ENCODE results near the gene EYA2.

Gene EYA2

DNA sequence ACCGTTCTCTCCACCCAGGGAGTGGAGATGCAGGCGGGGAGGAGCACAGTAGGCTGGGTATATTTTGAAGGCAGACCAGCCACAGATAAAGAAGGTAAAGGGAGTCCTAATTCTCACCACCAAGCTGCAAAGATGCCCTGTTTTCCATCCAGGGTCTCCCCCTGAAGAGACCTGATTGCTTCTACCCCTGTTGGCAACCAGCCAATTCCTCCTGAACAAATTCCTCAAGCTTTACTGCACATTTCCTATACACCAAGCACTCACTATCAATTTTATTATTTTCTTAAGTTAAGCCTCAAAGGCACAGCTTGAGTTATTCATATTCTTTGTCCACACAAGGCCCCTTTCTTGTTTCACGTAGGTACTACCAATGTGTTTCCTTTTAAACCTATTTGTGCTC lies 214.4 kb downstream of the EYA2 start:
- TF ChIP-seq, protein P1, sequence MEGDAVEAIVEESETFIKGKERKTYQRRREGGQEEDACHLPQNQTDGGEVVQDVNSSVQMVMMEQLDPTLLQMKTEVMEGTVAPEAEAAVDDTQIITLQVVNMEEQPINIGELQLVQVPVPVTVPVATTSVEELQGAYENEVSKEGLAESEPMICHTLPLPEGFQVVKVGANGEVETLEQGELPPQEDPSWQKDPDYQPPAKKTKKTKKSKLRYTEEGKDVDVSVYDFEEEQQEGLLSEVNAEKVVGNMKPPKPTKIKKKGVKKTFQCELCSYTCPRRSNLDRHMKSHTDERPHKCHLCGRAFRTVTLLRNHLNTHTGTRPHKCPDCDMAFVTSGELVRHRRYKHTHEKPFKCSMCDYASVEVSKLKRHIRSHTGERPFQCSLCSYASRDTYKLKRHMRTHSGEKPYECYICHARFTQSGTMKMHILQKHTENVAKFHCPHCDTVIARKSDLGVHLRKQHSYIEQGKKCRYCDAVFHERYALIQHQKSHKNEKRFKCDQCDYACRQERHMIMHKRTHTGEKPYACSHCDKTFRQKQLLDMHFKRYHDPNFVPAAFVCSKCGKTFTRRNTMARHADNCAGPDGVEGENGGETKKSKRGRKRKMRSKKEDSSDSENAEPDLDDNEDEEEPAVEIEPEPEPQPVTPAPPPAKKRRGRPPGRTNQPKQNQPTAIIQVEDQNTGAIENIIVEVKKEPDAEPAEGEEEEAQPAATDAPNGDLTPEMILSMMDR (conservative IDR thresholded peaks at IDR 0.05; ENCODE audit: low read depth, low read length) = no peak
- DNase-seq (ENCODE audit: low read depth) = no peak
- H3K4me3 ChIP-seq (ENCODE audit: low read depth, low read length) = no peak overlapping the region

DNA sequence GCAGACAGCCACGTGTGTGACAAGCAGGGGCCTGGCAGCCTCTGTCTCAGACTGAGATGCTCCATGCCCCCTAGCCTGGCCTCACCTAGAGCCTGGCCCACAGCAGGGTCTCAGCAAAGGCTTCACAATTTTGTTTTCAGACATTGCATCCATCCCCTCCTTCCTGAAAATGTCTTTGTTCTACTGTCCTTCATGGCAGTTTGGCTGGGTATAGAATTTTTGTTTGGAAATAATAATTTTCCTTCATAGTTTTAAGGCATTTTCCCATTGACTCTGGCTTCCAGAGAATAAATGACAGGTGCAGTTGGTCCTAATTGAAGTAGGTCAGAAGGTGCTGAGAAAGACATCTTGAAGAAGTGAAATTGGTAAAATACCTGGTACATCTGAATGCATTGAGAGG lies 216.2 kb downstream of the EYA2 start:
- TF ChIP-seq, protein P1 (conservative IDR thresholded peaks at IDR 0.05; ENCODE audit: low read depth, low read length) = no peak
- H3K4me3 ChIP-seq (ENCODE audit: low read depth, low read length) = no peak overlapping the region
- no peak for DNase-seq (ENCODE audit: low read depth)

DNA sequence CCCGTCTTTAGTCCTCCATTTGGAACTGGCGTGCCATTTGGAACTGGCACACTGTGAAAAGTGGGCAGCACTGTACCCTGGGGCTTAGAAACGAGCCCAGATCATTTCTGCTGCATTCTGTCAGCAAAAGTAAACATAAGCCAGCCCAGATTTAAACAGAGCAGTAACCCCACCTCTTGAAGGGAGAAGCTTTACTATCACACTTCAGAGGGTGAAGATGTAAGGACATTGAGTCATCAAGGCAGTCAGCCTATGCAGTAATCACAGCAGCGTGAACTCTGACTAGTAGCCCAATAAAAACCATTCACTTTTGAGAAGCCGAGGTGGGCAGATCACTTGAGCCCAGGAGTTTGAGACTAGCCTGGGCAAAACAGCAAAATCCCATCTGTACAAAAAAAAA lies 216.9 kb downstream of the EYA2 start:
- TF ChIP-seq, protein P1 (conservative IDR thresholded peaks at IDR 0.05; ENCODE audit: low read depth, low read length) = no peak
- no peak overlapping the region for H3K4me3 ChIP-seq (ENCODE audit: low read depth, low read length)
- no peak for DNase-seq (ENCODE audit: low read depth)

DNA sequence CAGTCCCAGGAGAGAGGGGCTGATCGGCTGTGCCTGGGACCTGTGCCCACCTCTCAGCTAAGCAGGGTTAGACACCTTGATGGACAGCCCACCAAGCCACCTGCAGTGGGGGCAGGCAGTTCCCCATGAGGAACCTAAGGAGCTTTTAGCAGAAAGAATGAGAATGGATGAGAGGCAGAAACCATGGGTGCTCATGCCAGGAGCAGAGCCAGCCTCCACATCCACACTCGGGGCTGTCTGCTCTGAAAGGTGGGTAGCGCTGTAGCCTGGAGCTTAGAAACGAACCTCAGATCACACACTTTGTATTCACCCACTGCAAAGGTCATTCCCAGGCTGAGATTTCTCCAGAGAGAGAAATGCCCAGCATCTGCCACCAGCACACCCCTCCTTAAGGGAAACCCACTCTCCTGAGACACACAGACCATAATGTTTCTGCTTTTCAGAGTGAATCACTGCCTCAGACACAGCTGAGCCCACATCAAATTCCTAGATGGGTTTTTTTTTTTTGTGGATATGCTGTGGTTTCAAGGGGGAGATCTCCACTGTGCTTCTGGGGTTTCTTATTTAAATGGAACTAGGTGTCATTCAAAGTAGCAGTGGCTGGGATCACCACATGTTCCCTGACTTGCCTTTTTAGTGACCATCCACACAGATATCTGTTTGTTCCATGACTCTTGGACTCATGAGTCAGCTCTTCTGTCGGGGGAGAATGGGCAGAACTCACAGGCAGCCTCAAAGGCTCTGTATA lies 218.9 kb downstream of the EYA2 start:
- TF ChIP-seq, protein P1 (conservative IDR thresholded peaks at IDR 0.05; ENCODE audit: low read depth, low read length) = no peak
- peak; percentile 33 for DNase-seq (ENCODE audit: low read depth)
- no peak overlapping the region for H3K4me3 ChIP-seq (ENCODE audit: low read depth, low read length)

DNA sequence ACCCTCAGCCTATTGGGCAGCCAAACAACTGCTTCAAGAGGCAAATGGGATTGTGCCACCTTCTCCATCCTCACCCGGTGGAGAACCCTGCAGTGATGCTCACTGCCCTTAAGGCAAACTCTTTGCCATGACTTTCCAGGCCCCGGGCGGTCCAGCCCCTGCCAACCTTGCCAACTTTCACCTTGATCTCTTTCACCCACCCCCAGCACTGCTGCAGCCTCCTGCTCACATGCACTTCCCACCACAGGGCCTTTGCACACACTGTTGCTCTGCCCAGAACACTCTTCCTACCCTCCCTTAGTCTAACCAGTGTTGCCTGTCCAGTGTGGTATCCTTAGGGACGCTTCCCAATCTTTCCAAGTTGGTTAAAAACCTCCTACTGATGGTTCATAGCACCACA lies 221.1 kb downstream of the EYA2 start:
- no peak for DNase-seq (ENCODE audit: low read depth)
- TF ChIP-seq, protein P1 (conservative IDR thresholded peaks at IDR 0.05; ENCODE audit: low read depth, low read length) = no peak
- H3K4me3 ChIP-seq (ENCODE audit: low read depth, low read length) = no peak overlapping the region

DNA sequence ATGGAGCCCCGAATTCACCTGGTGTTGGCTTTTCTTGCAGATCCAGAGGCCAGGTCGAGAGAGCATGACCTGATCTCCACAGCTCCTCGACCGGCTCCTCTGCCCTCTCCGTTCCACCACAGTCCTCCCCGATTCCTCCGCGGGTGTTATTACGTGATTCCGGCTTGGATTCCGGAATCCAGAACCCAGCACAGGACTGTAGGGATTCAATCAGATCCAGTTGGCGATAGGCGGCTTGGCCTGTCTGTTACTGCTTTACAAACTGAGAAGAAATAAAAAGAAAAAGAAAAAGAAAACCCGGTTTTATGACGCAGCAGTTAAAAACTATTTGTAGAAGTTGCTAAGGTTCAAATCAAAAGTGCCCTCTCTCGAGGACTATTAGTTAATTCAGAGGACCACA lies 222.7 kb downstream of the EYA2 start:
- no peak overlapping the region for H3K4me3 ChIP-seq (ENCODE audit: low read depth, low read length)
- TF ChIP-seq, protein P1 (conservative IDR thresholded peaks at IDR 0.05; ENCODE audit: low read depth, low read length) = no peak

DNA sequence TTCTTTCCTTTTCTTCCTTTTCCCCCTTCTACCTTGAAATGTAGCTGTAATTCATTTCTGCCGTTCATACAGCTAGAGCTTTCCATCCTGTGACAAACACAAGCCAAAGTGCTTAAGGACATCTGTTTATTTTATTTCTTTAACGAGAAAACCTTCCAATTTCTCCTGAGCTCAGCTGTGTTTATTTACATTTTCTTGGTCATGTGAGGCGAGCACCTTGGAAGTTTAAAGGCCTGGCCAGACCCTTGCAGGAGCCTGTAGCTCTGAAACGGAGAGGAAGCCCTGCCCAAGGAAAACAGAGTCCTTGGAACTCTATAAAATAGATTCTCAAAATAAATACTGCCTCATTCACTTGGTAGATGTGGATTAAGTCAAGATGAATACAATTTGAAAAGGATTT lies 223.1 kb downstream of the EYA2 start:
- H3K4me3 ChIP-seq (ENCODE audit: low read depth, low read length) = no peak overlapping the region
- TF ChIP-seq, protein P1 (conservative IDR thresholded peaks at IDR 0.05; ENCODE audit: low read depth, low read length) = no peak
- peak; percentile 45 for DNase-seq (ENCODE audit: low read depth)

More for the DNA sequence above, 222.7 kb downstream of the EYA2 start:
- peak; percentile 43 for DNase-seq (ENCODE audit: low read depth)
